Measurements from ENCODE around the gene CSNK2A1. TPM values are rescaled to one million over a fixed set of nuclear protein-coding genes. Genes with fewer than 3 reads are reported as not detected.
A peak's percentile ranks its signal among the peaks of the same experiment; 100 is the strongest.
"Not testable (repeated sequence)": the region's sequence is repeated elsewhere in the genome, so short reads cannot be mapped to it uniquely, and the experiment has no call there.

CSNK2A1 gene
- total RNA-seq, 2 donors from 2014 or later = 141 to 145 TPM

- H3K36me3 Mint-ChIP-seq (ENCODE audit: low read depth) = peaks cover 84% of the 10 kb centered on the region
- H3K4me3 Mint-ChIP-seq = no peak overlapping the region
- ATAC-seq (replicated peaks) = no peak
- peaks cover 5% of the 10 kb centered on the region for H3K9me3 Mint-ChIP-seq
- no peak overlapping the region for H3K27ac Mint-ChIP-seq
- H3K27me3 Mint-ChIP-seq = no peaks in the 10 kb centered on the region
- peaks cover 27% of the 10 kb centered on the region for H3K4me1 Mint-ChIP-seq
Measured at GRCh38 chr20:532530-532929, 11.1 kb downstream of the CSNK2A1 start.

GRCh38 chr20:531608-532007 is 12.0 kb downstream of the CSNK2A1 start:
- Mint-ChIP-seq H3K27me3 (no peaks in the 10 kb centered on the region), H3K9me3 (peaks cover 9% of the 10 kb centered on the region), H3K36me3 (ENCODE audit: low read depth) (peaks cover 84% of the 10 kb centered on the region), H3K27ac (no peak overlapping the region), H3K4me1 (peaks cover 23% of the 10 kb centered on the region), H3K4me3 (no peak overlapping the region)
- ATAC-seq (replicated peaks) = no peak

GRCh38 chr20:530321-530720 is 13.3 kb downstream of the CSNK2A1 start:
- H3K4me1 Mint-ChIP-seq = peaks cover 12% of the 10 kb centered on the region
- H3K36me3 Mint-ChIP-seq (ENCODE audit: low read depth) = peaks cover 86% of the 10 kb centered on the region
- H3K9me3 Mint-ChIP-seq = peaks cover 9% of the 10 kb centered on the region
- no peak for ATAC-seq (replicated peaks)
- H3K27me3 Mint-ChIP-seq = no peaks in the 10 kb centered on the region
- H3K27ac Mint-ChIP-seq = no peak overlapping the region
- no peak overlapping the region for H3K4me3 Mint-ChIP-seq

GRCh38 chr20:528923-529604 is 14.5 kb downstream of the CSNK2A1 start:
- H3K4me1 Mint-ChIP-seq = peaks cover 12% of the 10 kb centered on the region
- peaks cover 88% of the 10 kb centered on the region for H3K36me3 Mint-ChIP-seq (ENCODE audit: low read depth)
- H3K27me3 Mint-ChIP-seq = no peaks in the 10 kb centered on the region
- H3K27ac Mint-ChIP-seq = peak overlapping the region; percentile 71
- peak; percentile 87 for ATAC-seq (replicated peaks)
- H3K9me3 Mint-ChIP-seq = peaks cover 9% of the 10 kb centered on the region
- H3K4me3 Mint-ChIP-seq = peak overlapping the region; percentile 23

- Mint-ChIP-seq H3K27me3 (no peaks in the 10 kb centered on the region), H3K36me3 (ENCODE audit: low read depth) (peaks cover 88% of the 10 kb centered on the region), H3K9me3 (peaks cover 9% of the 10 kb centered on the region), H3K4me1 (peaks cover 8% of the 10 kb centered on the region), H3K4me3 (no peak overlapping the region), H3K27ac (no peak overlapping the region)
- ATAC-seq (replicated peaks) = no peak
Measured at GRCh38 chr20:527571-527886, 16.1 kb downstream of the CSNK2A1 start.

- Mint-ChIP-seq H3K4me1 (peaks cover 1% of the 10 kb centered on the region), H3K27ac (no peak overlapping the region), H3K36me3 (ENCODE audit: low read depth) (peaks cover 85% of the 10 kb centered on the region), H3K4me3 (no peak overlapping the region), H3K27me3 (no peaks in the 10 kb centered on the region), H3K9me3 (peaks cover 5% of the 10 kb centered on the region)
- no peak for ATAC-seq (replicated peaks)
Measured at GRCh38 chr20:521860-522259, 21.7 kb downstream of the CSNK2A1 start.

- Mint-ChIP-seq H3K4me3 (no peak overlapping the region), H3K9me3 (peaks cover 5% of the 10 kb centered on the region), H3K4me1 (peaks cover 7% of the 10 kb centered on the region), H3K27me3 (no peaks in the 10 kb centered on the region), H3K36me3 (ENCODE audit: low read depth) (peaks cover 85% of the 10 kb centered on the region), H3K27ac (no peak overlapping the region)
- no peak for ATAC-seq (replicated peaks)
Measured at GRCh38 chr20:519999-520398, 23.6 kb downstream of the CSNK2A1 start.

- peaks cover 77% of the 10 kb centered on the region for H3K36me3 Mint-ChIP-seq (ENCODE audit: low read depth)
- no peak overlapping the region for H3K27ac Mint-ChIP-seq
- no peak overlapping the region for H3K4me3 Mint-ChIP-seq
- no peaks in the 10 kb centered on the region for H3K27me3 Mint-ChIP-seq
- ATAC-seq (replicated peaks) = no peak
- H3K4me1 Mint-ChIP-seq = peaks cover 20% of the 10 kb centered on the region
- H3K9me3 Mint-ChIP-seq = peaks cover 5% of the 10 kb centered on the region
Measured at GRCh38 chr20:517221-517620, 26.4 kb downstream of the CSNK2A1 start.

GRCh38 chr20:516799-517198 is 26.8 kb downstream of the CSNK2A1 start:
- ATAC-seq (replicated peaks) = no peak
- no peak overlapping the region for H3K4me3 Mint-ChIP-seq
- H3K27ac Mint-ChIP-seq = no peak overlapping the region
- peaks cover 20% of the 10 kb centered on the region for H3K4me1 Mint-ChIP-seq
- no peaks in the 10 kb centered on the region for H3K27me3 Mint-ChIP-seq
- peaks cover 77% of the 10 kb centered on the region for H3K36me3 Mint-ChIP-seq (ENCODE audit: low read depth)
- peaks cover 5% of the 10 kb centered on the region for H3K9me3 Mint-ChIP-seq

GRCh38 chr20:515696-516095 is 27.9 kb downstream of the CSNK2A1 start:
- H3K36me3 Mint-ChIP-seq (ENCODE audit: low read depth) = peaks cover 72% of the 10 kb centered on the region
- H3K4me3 Mint-ChIP-seq = no peak overlapping the region
- ATAC-seq (replicated peaks) = no peak
- H3K27ac Mint-ChIP-seq = no peak overlapping the region
- peaks cover 24% of the 10 kb centered on the region for H3K4me1 Mint-ChIP-seq
- peaks cover 5% of the 10 kb centered on the region for H3K9me3 Mint-ChIP-seq
- H3K27me3 Mint-ChIP-seq = no peaks in the 10 kb centered on the region

GRCh38 chr20:513429-513828 is 30.2 kb downstream of the CSNK2A1 start:
- H3K4me3 Mint-ChIP-seq = no peak overlapping the region
- peaks cover 70% of the 10 kb centered on the region for H3K36me3 Mint-ChIP-seq (ENCODE audit: low read depth)
- H3K9me3 Mint-ChIP-seq = no peaks in the 10 kb centered on the region
- H3K27ac Mint-ChIP-seq = peak overlapping the region; percentile 15
- ATAC-seq (replicated peaks) = no peak
- H3K27me3 Mint-ChIP-seq = no peaks in the 10 kb centered on the region
- peaks cover 24% of the 10 kb centered on the region for H3K4me1 Mint-ChIP-seq

- H3K27me3 Mint-ChIP-seq; ATAC-seq (replicated peaks); H3K9me3 Mint-ChIP-seq; H3K27ac Mint-ChIP-seq; H3K4me3 Mint-ChIP-seq: not testable (repeated sequence)
- H3K36me3 Mint-ChIP-seq (ENCODE audit: low read depth) = peaks cover 79% of the 10 kb centered on the region
- H3K4me1 Mint-ChIP-seq = peaks cover 17% of the 10 kb centered on the region
Measured at GRCh38 chr20:510328-511057, 33.1 kb downstream of the CSNK2A1 start.

- H3K36me3 Mint-ChIP-seq (ENCODE audit: low read depth) = peaks cover 80% of the 10 kb centered on the region
- H3K4me3 Mint-ChIP-seq; H3K27ac Mint-ChIP-seq; H3K4me1 Mint-ChIP-seq; H3K27me3 Mint-ChIP-seq; ATAC-seq (replicated peaks); H3K9me3 Mint-ChIP-seq: not testable (repeated sequence)
Measured at GRCh38 chr20:508364-508787, 35.2 kb downstream of the CSNK2A1 start.

GRCh38 chr20:507761-508332 is 35.7 kb downstream of the CSNK2A1 start:
- Mint-ChIP-seq H3K27me3 (no peaks in the 10 kb centered on the region), H3K4me1 (peaks cover 6% of the 10 kb centered on the region), H3K9me3 (no peaks in the 10 kb centered on the region), H3K27ac (no peak overlapping the region), H3K36me3 (ENCODE audit: low read depth) (peaks cover 85% of the 10 kb centered on the region), H3K4me3 (no peak overlapping the region)
- no peak for ATAC-seq (replicated peaks)
